HEK293 (cell line): ENCODE data around the gene TMX2.

Experiments used
- CTCF ChIA-PET: fragments of 350-600 bp; formaldehyde crosslinking; extraction: SDS; loops from one replicate; lab custom pipeline; 2021; ENCODE audit warnings: antibody characterized with exemption; lab: Yijun Ruan, JAX
- POLR2A ChIA-PET: fragments of 300-600 bp; formaldehyde crosslinking; extraction: SDS; loops from one replicate; lab custom pipeline; 2020; ENCODE audit warnings: antibody characterized with exemption, inconsistent platforms; lab: Yijun Ruan, JAX
- H3K27ac ChIP-seq: fragments of 200-500 bp; sonication (Bioruptor generic); 2 replicates; pipeline ENCODE4 v1.5.1; 2014; ENCODE audit warnings: low read depth, low read length, control low read depth, inconsistent platforms; ENCODE audit errors: extremely low read depth
- H3K36me3 ChIP-seq, 2 experiments: fragments of 200-500 bp in 1 of 2; sonication (Bioruptor generic) in 1 of 2; 1 replicate in 1 of 2; 2 replicates in 1 of 2; pipeline ENCODE4 v1.5.1; 2014 to 2017; ENCODE audit warnings: inconsistent platforms in 2 of 2, low read length in 2 of 2; ENCODE audit not compliant: control insufficient read depth in 2 of 2, insufficient read depth in 1 of 2
- H3K4me1 ChIP-seq: fragments of 200-500 bp; sonication (Bioruptor generic); 2 replicates; pipeline ENCODE4 v1.5.1; 2014; ENCODE audit warnings: mild to moderate bottlenecking, low read length, inconsistent platforms; ENCODE audit not compliant: control insufficient read depth, insufficient read depth
- H3K4me3 ChIP-seq: 2 replicates; pipeline ENCODE4 v1.5.1; 2011; ENCODE audit warnings: low read depth, mild to moderate bottlenecking, control low read depth, low read length, moderate library complexity
- H3K9me3 ChIP-seq: fragments of 200-500 bp; sonication (Bioruptor generic); 2 replicates; pipeline ENCODE4 v1.5.1; 2014; ENCODE audit warnings: low read depth, low read length, inconsistent platforms; ENCODE audit not compliant: control insufficient read depth, insufficient read depth
- ZBTB11 ChIP-seq: fragments of 450-650 bp; formaldehyde crosslinking; conservative IDR thresholded peaks from 2 replicates; pipeline ENCODE4 v1.5.1; 2016; ENCODE audit warnings: low read depth, missing biosample characterization, missing genetic modification characterization
- ZBTB44 ChIP-seq: fragments of 450-650 bp; IDR thresholded peaks from 2 replicates; pipeline ENCODE4 v1.5.1; 2018; ENCODE audit warnings: missing biosample characterization, mild to moderate bottlenecking, missing genetic modification characterization
- ZNF138 ChIP-seq: fragments of 450-650 bp; formaldehyde crosslinking; IDR thresholded peaks from 2 replicates; pipeline ENCODE4 v1.5.1; 2016; ENCODE audit warnings: missing biosample characterization, missing genetic modification characterization, borderline replicate concordance
- ZNF157 ChIP-seq: fragments of 450-650 bp; formaldehyde crosslinking; IDR thresholded peaks from 2 replicates; pipeline ENCODE4 v1.5.1; 2016; ENCODE audit warnings: missing biosample characterization, missing genetic modification characterization
- ZNF24 ChIP-seq: fragments of 450-650 bp; formaldehyde crosslinking; IDR thresholded peaks from 2 replicates; pipeline ENCODE4 v1.5.1; 2016; ENCODE audit warnings: missing biosample characterization, missing genetic modification characterization
- ZNF26 ChIP-seq: fragments of 450-650 bp; formaldehyde crosslinking; IDR thresholded peaks from 2 replicates; pipeline ENCODE4 v1.5.1; 2016; ENCODE audit warnings: missing biosample characterization, missing genetic modification characterization
- ZNF324 ChIP-seq: fragments of 450-650 bp; formaldehyde crosslinking; IDR thresholded peaks from 2 replicates; pipeline ENCODE4 v1.5.1; 2016; ENCODE audit warnings: missing biosample characterization, missing genetic modification characterization
- ZNF335 ChIP-seq: fragments of 450-650 bp; formaldehyde crosslinking; conservative IDR thresholded peaks from 2 replicates; pipeline ENCODE4 v1.5.1; 2016; ENCODE audit warnings: missing biosample characterization, missing genetic modification characterization
- ZNF510 ChIP-seq: fragments of 450-650 bp; formaldehyde crosslinking; IDR thresholded peaks from 2 replicates; pipeline ENCODE4 v1.5.1; 2018; ENCODE audit warnings: mild to moderate bottlenecking, missing genetic modification characterization, missing biosample characterization; ENCODE audit not compliant: insufficient replicate concordance
- ZNF529 ChIP-seq: fragments of 450-650 bp; formaldehyde crosslinking; IDR thresholded peaks from 2 replicates; pipeline ENCODE4 v1.5.1; 2017; ENCODE audit warnings: missing genetic modification characterization, missing biosample characterization; ENCODE audit not compliant: insufficient replicate concordance
- ZNF530 ChIP-seq: fragments of 450-650 bp; formaldehyde crosslinking; IDR thresholded peaks from 2 replicates; pipeline ENCODE4 v1.5.1; 2016; ENCODE audit warnings: low read depth, missing biosample characterization, missing genetic modification characterization
- ZNF561 ChIP-seq: fragments of 450-650 bp; IDR thresholded peaks from 2 replicates; pipeline ENCODE4 v1.5.1; 2018; ENCODE audit warnings: missing biosample characterization, missing genetic modification characterization, borderline replicate concordance
- ZNF610 ChIP-seq: fragments of 450-650 bp; formaldehyde crosslinking; IDR thresholded peaks from 2 replicates; pipeline ENCODE4 v1.5.1; 2016; ENCODE audit warnings: missing biosample characterization, missing genetic modification characterization, borderline replicate concordance
- ZNF639 ChIP-seq: fragments of 450-650 bp; formaldehyde crosslinking; IDR thresholded peaks from 2 replicates; pipeline ENCODE4 v1.5.1; 2016; ENCODE audit warnings: missing biosample characterization, missing genetic modification characterization
- ZNF768 ChIP-seq: fragments of 450-650 bp; formaldehyde crosslinking; IDR thresholded peaks from 2 replicates; pipeline ENCODE4 v1.5.1; 2018; ENCODE audit warnings: missing biosample characterization, mild to moderate bottlenecking, missing genetic modification characterization
- ZNF785 ChIP-seq: fragments of 450-650 bp; formaldehyde crosslinking; IDR thresholded peaks from 2 replicates; pipeline ENCODE4 v1.5.1; 2016; ENCODE audit warnings: missing biosample characterization, missing genetic modification characterization
- ZNF791 ChIP-seq: fragments of 450-650 bp; formaldehyde crosslinking; IDR thresholded peaks from 2 replicates; pipeline ENCODE4 v1.5.1; 2016; ENCODE audit warnings: missing biosample characterization, missing genetic modification characterization
- ZNF837 ChIP-seq: fragments of 450-650 bp; formaldehyde crosslinking; IDR thresholded peaks from 2 replicates; pipeline ENCODE4 v1.5.1; 2016; ENCODE audit warnings: missing biosample characterization, missing genetic modification characterization
- ZSCAN4 ChIP-seq: fragments of 450-650 bp; formaldehyde crosslinking; IDR thresholded peaks from 2 replicates; pipeline ENCODE4 v1.5.1; 2017; ENCODE audit warnings: missing biosample characterization, missing genetic modification characterization

The TMX2 gene

GRCh38 chr11:57742087-57742452, 29.7 kb downstream of the TMX2 start:
- no peak for TF ChIP-seq ZNF791
- TF ChIP-seq ZBTB44 (tag by site-specific recombination): no peak
- no peak for TF ChIP-seq ZNF26 (tag by site-specific recombination)
- TF ChIP-seq ZNF610 (tag by site-specific recombination): no peak
- TF ChIP-seq ZNF138 (tag by site-specific recombination): no peak
- TF ChIP-seq ZNF324 (tag by site-specific recombination): no peak
- no peak for TF ChIP-seq ZNF561 (tag by site-specific recombination)
- no peak for TF ChIP-seq ZSCAN4
- no peak for TF ChIP-seq ZNF510 (tag by site-specific recombination)
- no peak for TF ChIP-seq ZNF529 (tag by site-specific recombination)
- no peak for TF ChIP-seq ZNF157 (tag by site-specific recombination)
- no peak for TF ChIP-seq ZNF639 (tag by site-specific recombination)
- no peak for TF ChIP-seq ZNF785 (tag by site-specific recombination)
- no peak for TF ChIP-seq ZNF335
- TF ChIP-seq ZNF24 (tag by site-specific recombination): no peak
- TF ChIP-seq ZNF530 (tag by site-specific recombination): no peak
- no peak for TF ChIP-seq ZBTB11 (tag by site-specific recombination)
- no peak for TF ChIP-seq ZNF837 (tag by site-specific recombination)
- no peak for TF ChIP-seq ZNF768 (tag by site-specific recombination)
- POLR2A ChIA-PET: interaction anchor here (0.8 to 3.3 kb wide), 10 partner anchors 10 to 237 kb away, joined by 3 to 33 read pairs (median 5); partner anchors contain the start of genes CTNND1, MED19 and TMX2
- Histone ChIP-seq H3K36me3 (peaks cover 8 to 74% of the 10 kb centered on the region in 2 experiments), H3K9me3 (no peaks in the 10 kb centered on the region), H3K4me3 (peak overlapping the region; percentile 85), H3K4me1 (no peaks in the 10 kb centered on the region), H3K27ac (peak overlapping the region; percentile 67; the same call in 1 of the 2 replicates)
- CTCF ChIA-PET: interaction anchor here (1.1 to 3.9 kb wide), 3 partner anchors 9 to 59 kb away, joined by 3 to 23 read pairs (median 7); partner anchors contain the start of gene BTBD18
